HEK293T (cell line): Measurements from ENCODE around the gene NOC2L.

ENCODE experiments used
- ARNT ChIP-seq: fragments of 450-650 bp; IDR thresholded peaks from 2 replicates; pipeline ENCODE4 v1.6.1; 2017; ENCODE audit warnings: mild to moderate bottlenecking
- BHLHE40 ChIP-seq: fragments of 450-650 bp; IDR thresholded peaks from 2 replicates; pipeline ENCODE4 v1.6.1; 2016; ENCODE audit warnings: mild to moderate bottlenecking, moderate library complexity, borderline replicate concordance
- FOXA1 ChIP-seq: fragments of 450-650 bp; IDR thresholded peaks from 2 replicates; pipeline ENCODE4 v1.6.1; 2016; ENCODE audit warnings: mild to moderate bottlenecking
- FOXK2 ChIP-seq: fragments of 450-650 bp; IDR thresholded peaks from 2 replicates; pipeline ENCODE4 v1.6.1; 2016; ENCODE audit warnings: mild to moderate bottlenecking
- FOXM1 ChIP-seq: fragments of 450-650 bp; IDR thresholded peaks from 2 replicates; pipeline ENCODE4 v1.6.1; 2017; ENCODE audit warnings: mild to moderate bottlenecking, borderline replicate concordance
- HDGF ChIP-seq: fragments of 450-650 bp; IDR thresholded peaks from 2 replicates; pipeline ENCODE4 v1.6.1; 2017; ENCODE audit warnings: antibody characterized with exemption, borderline replicate concordance
- LEF1 ChIP-seq: fragments of 450-650 bp; IDR thresholded peaks from 2 replicates; pipeline ENCODE4 v1.6.1; 2017; ENCODE audit warnings: mild to moderate bottlenecking, borderline replicate concordance
- SP1 ChIP-seq: fragments of 450-650 bp; IDR thresholded peaks from 2 replicates; pipeline ENCODE4 v1.6.1; 2017
- SUZ12 ChIP-seq: fragments of 450-650 bp; IDR thresholded peaks from 2 replicates; pipeline ENCODE4 v1.6.1; 2016; ENCODE audit warnings: mild to moderate bottlenecking

DNA sequence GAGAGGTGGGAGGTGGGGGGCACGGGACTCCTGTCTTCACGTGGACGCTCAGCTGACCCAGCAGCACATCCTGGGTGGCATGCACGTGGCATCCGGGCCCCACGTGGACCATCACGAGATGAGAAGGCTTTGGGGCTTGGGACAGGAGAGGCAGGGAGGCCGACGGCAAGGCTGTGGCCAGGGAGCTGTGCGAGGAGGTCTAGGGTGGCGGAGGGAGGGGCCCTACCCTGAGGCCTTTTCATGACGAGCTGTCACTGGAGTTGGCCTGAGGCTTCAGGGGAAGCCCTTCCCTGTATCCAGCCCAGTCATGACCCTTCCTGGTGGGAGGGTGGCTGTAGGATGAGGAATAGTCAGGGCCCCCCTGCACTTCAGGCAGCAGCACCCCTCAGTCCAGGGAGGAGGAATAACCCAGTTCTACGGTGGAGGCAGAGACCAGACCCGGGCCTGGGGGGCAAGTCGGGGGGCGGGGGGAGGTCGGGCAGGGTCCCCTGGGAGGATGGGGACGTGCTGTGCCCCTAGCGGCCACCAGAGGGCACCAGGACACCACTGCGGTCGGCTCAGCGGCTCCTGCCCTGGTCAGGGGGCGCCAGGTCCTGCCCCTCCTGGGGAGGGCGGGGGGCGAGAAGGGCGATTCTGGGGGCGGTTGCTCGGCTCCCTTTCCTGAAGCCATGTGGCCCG, 24.9 kb upstream of the NOC2L start:
- no peak for TF ChIP-seq ARNT
- no peak for TF ChIP-seq BHLHE40
- no peak for TF ChIP-seq HDGF
- TF ChIP-seq SP1: no peak
- TF ChIP-seq FOXK2: no peak
- no peak for TF ChIP-seq FOXM1
- no peak for TF ChIP-seq SUZ12
- no peak for TF ChIP-seq LEF1
- no peak for TF ChIP-seq FOXA1
